Left renal pelvis (tissue), 4 donors: ENCODE results near the gene SGCD. TPM values are rescaled to one million over a fixed set of nuclear protein-coding genes. Genes with fewer than 3 reads are reported as not detected.
"Not testable (repeated sequence)": the region's sequence is repeated elsewhere in the genome, so short reads cannot be mapped to it uniquely, and the experiment has no call there.

Experiments
- DNase-seq, 4 donors: peaks; one replicate each; pipeline ENCODE4 v3.0.0-alpha.2; 2013; ENCODE audit warnings: low read depth in 4 of 4, low spot score in 3 of 4
- polyA plus RNA-seq, 4 donors: library from polyadenylated mRNA; unstranded; fragments of 120-200 nt; gene quantifications; one replicate each; pipeline ENCODE4 v1.2.1, GENCODE V29; 2013; ENCODE audit not compliant: insufficient read length in 4 of 4

SGCD gene
- polyA plus RNA-seq, 4 donors = 4.0 to 9.5 (median 5.8) TPM

- DNase-seq = no peak
These were observed 288.9 kb downstream of the SGCD start for GRCh38 chr5:156615901-156616300.

GRCh38 chr5:156617426-156617825 is 290.5 kb downstream of the SGCD start:
- DNase-seq = no peak

- no peak for DNase-seq
These were observed 291.6 kb downstream of the SGCD start for GRCh38 chr5:156618601-156619000.

- no peak for DNase-seq
These were observed 294.8 kb downstream of the SGCD start for GRCh38 chr5:156621719-156622118.

GRCh38 chr5:156623381-156624040 is 296.5 kb downstream of the SGCD start:
- no peak for DNase-seq

- DNase-seq = no peak
These were observed 297.7 kb downstream of the SGCD start for GRCh38 chr5:156624686-156625085.

- no peak for DNase-seq
These were observed 301.5 kb downstream of the SGCD start for GRCh38 chr5:156628421-156628820.

GRCh38 chr5:156631005-156631404 is 304.0 kb downstream of the SGCD start:
- DNase-seq = no peak

- DNase-seq = no peak
These were observed 307.3 kb downstream of the SGCD start for GRCh38 chr5:156634301-156634700.

- peak in 3 of 4 donors; percentile 3 to 21 (median 6) for DNase-seq
These were observed 313.8 kb downstream of the SGCD start for GRCh38 chr5:156640691-156641241.

- DNase-seq = no peak
These were observed 314.7 kb downstream of the SGCD start for GRCh38 chr5:156641686-156642085.

GRCh38 chr5:156647034-156647451 is 320.1 kb downstream of the SGCD start:
- DNase-seq = no peak

GRCh38 chr5:156654444-156654843 is 327.5 kb downstream of the SGCD start:
- DNase-seq = no peak

- DNase-seq = no peak
These were observed 328.8 kb downstream of the SGCD start for GRCh38 chr5:156655732-156656131.

GRCh38 chr5:156664832-156665231 is 337.9 kb downstream of the SGCD start:
- DNase-seq = not testable (repeated sequence)

- DNase-seq = not testable (repeated sequence)
These were observed 339.7 kb downstream of the SGCD start for GRCh38 chr5:156666686-156667085.

- DNase-seq = no peak
These were observed 340.7 kb downstream of the SGCD start for GRCh38 chr5:156667616-156668015.

GRCh38 chr5:156669416-156669815 is 342.5 kb downstream of the SGCD start:
- no peak for DNase-seq

GRCh38 chr5:156670615-156671014 is 343.7 kb downstream of the SGCD start:
- DNase-seq = no peak

- no peak for DNase-seq
These were observed 348.4 kb downstream of the SGCD start for GRCh38 chr5:156675395-156675794.

GRCh38 chr5:156677963-156678362 is 351.0 kb downstream of the SGCD start:
- DNase-seq = no peak

- DNase-seq = no peak
These were observed 351.5 kb downstream of the SGCD start for GRCh38 chr5:156678484-156678883.

- no peak for DNase-seq
These were observed 353.9 kb downstream of the SGCD start for GRCh38 chr5:156680831-156681230.
